ENCODE measurements around the gene MAB21L3.

The MAB21L3 gene

DNA sequence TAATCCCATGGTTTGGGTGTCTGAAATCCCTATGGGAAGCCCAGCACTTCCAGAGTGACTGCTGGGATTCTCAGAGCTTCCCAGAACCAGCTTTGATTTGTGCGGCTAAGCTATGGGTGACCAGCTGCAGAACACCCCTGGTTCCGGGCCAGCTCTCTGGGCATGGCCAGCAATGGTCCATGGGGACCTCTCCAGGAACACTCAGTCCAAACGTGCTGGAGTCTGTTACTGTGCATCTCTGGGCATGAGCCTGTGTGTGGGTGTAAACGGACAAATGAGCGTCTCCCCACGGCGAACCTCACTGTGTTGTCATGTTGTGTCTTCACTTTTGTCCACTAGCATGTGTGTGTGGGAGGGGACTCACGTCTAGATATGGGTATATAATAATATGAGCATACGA is 54.4 kb downstream of the MAB21L3 start:
- DNase-seq (ENCODE audit: low read depth in 2 of 2) = no peak

- DNase-seq (ENCODE audit: low read depth in 2 of 2) = no peak
Observed at GRCh38 chr1:116166011-116166571, 54.9 kb downstream of the MAB21L3 start.

DNA sequence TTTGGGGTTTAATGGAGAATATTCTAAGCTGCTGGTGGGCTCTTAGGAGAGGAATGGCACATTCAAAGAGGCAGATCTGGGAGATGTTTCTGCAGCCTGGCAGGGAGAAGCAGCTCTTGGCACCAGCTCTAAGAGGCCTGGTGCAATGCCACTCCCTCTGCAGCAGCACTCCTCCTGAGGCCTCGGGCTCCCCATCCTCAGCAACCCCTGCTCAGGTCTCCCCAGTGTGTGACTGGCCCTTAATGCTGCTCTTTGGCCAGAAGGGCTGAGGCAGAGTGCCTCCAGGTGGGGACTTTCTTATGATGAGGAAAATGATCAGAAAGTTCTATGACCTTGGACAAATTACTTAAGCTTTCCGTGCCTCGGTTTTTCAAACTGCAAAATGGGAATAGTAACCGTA is 55.5 kb downstream of the MAB21L3 start:
- no peak for DNase-seq (ENCODE audit: low read depth in 2 of 2)

DNA sequence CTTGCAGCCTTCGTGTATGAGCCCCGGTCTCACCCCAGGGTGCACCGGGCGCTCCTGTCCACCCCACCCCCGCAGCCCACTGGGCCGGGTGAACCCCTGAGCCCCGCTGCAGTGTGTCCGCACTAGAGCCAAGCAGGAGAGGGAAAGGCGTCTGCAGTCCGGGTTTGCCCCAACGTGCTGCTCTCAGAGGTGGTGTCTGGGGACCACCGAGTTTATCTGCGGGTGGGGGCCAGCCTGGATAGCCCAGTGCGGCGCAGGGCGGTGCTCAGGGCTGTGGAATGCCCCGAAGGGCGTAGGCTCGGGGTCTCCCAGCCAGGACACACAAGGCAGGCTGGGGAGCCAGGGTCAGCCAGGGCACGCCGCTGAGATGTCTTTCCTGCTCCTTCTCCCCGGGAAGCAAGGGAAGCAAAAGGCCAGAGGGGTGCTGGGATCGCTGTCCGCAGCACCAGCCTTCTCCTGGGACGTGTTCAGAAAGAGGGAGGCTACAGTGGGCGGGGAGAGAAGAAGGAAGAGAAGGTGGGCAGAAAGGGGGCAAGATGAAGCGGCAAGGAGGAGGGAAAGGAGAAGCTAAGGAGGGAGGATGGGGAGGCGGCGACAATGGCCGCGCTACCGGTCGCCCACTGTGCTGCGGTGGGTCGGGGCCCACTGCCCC is 56.6 kb downstream of the MAB21L3 start:
- no peak for DNase-seq (ENCODE audit: low read depth in 2 of 2)

DNA sequence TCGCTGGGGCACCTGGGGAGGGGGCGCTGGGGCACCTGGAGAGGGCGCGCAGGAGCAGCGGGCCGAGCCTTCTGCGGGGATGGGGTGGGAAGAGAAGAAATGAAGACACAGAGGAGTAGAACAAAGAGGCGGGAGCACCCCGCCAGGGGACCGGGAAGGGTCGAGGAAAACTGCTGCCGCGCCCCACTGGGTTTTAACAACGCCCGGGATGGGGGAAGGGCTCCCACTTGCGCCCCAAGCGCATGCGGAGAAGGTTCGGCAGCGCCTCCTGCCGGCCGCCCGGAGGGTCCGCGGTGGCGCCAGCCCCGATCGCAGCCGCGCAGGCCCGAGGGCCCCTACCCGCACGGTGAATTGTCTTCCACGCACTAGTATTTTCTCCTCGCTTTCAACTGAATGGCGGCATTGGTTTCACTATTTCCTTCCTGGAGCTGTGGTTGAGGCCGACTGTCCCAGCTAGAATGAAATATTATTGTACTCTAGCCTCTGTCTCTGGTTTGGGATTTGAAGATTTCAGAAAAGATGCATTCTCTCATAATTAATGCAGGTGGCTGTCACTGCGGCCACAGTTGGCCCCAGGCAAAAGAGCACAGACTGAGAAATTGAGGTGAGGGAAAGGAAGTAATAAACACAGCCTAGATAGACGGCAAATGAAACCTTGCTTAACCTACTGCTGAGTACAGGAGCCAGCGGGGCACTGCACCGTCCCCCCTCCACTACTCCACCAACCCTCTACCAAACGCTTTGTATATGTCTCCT is 57.3 kb downstream of the MAB21L3 start:
- peak; percentile 53 to 59 for DNase-seq (ENCODE audit: low read depth in 2 of 2)

- no peak for DNase-seq (ENCODE audit: low read depth in 2 of 2)
Observed at GRCh38 chr1:116169898-116170297, 58.7 kb downstream of the MAB21L3 start.

DNA sequence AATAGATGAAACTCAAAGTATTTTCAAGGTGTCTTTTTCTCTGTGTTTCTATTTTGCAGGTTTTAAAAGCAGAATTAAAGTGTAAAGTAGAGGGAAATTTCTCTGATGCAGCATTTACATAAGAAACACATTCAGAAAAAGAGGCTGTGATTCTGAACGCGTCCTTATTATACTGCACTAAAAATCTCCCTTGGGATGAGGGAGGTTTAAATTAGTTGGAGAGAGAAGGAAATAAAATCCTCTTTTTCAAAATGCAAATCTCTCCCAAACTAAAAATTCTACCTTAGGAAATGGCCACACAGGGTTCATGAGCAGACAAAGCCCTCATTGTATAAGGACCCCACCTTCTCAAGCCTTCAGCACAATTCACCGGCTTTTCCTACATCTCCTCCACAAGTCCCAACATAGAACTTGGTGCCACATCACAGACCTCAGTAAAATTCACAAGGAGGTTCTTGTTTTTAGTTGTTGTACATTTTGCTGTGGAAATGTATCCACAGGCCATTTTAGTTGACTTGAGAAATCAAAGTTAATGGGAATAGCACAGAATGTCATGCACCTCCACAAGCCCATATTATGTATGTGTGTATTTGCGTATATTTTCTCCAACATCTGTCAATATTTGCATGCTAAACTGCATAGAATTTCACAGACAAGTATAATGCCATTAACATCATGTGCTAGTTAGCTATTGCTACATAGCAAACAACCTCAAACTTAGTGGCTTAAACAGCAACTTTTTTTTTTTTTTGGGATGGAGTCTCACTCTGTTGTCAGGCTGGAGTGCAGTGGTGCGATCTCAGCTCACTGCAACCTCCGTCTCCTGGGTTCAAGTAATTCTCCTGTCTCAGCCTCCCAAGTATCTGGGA is 59.8 kb downstream of the MAB21L3 start:
- DNase-seq (ENCODE audit: low read depth in 2 of 2) = no peak

DNA sequence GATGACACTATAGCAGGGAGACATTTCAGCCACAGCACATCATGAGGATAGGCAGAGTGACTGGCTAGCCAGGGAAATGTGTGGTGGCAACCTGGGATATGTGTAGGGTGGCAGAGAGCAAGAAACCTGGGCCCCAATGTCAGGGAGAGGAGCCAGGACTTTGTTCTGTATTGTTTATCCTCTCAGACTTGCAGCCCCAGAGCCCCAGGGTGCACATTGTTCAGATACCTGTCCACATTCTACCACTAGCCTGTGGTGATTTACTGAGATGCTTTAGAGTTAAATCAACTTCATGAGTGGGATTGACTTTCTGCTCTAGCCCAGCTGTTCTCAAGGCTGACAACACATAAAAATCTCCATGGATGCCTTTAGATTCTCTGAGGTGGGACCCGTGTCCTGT is 61.5 kb downstream of the MAB21L3 start:
- no peak for DNase-seq (ENCODE audit: low read depth in 2 of 2)

GRCh38 chr1:116175611-116176010 is 64.4 kb downstream of the MAB21L3 start:
- no peak for DNase-seq (ENCODE audit: low read depth in 2 of 2)

- no peak for DNase-seq (ENCODE audit: low read depth in 2 of 2)
Observed at GRCh38 chr1:116176306-116176789, 65.1 kb downstream of the MAB21L3 start.

DNA sequence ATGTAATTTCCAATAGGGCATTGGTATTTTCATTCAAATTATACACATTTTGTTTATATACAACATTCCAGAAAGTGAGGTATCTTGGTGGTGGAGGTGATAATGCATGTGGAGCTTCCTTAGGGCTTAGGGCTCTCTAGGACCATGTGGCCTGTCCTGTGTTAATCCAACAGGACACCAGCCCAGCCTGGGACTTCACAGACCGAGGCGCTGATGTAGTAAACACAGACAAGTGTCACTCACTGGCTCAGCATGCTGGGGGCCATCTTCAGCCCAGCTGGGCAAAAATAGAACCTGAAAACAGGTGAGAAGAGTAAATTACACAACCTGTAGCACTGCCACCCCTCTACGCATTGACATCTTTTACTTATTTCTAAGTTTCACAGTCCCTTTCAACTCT is 66.7 kb downstream of the MAB21L3 start:
- DNase-seq (ENCODE audit: low read depth in 2 of 2) = no peak

DNA sequence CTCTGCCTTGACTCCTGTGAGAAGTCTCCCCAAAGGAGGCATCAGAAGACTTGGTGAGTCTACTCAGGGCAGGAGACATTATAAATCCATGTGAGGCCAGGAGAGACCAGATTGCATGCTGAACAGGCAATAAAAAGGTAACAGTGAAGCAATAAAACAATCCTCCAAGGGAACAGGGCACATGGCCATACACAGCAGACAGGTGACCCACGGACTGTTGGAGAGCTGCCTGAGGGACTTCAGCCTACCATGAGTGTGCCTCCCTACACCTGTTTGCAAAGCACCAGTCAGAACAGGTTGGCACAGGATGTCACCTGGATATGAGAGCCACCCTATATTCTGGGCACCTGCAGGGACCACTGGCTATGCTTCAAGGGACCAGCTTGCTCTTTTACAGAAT is 67.6 kb downstream of the MAB21L3 start:
- DNase-seq (ENCODE audit: low read depth in 2 of 2) = no peak

GRCh38 chr1:116179419-116179818 is 68.2 kb downstream of the MAB21L3 start:
- no peak for DNase-seq (ENCODE audit: low read depth in 2 of 2)

DNA sequence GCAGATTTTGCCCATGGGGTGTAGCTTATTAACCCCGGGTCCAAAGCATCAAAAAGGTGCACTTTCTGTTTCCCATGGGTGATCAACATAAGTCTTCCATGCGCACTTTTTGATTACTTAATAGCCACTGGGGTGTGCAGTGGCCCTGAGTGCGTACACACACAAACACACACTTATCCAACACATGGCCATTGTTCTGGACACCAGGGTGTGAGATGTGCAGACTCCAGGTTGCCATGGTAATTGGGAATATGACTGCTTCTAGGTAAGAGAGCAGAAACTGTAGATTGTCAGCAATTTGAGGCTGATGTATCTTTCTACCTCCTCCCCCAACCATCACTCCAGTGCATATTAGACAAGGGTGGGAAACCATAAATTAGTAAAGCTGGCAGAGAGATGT is 68.8 kb downstream of the MAB21L3 start:
- no peak for DNase-seq (ENCODE audit: low read depth in 2 of 2)

- no peak for DNase-seq (ENCODE audit: low read depth in 2 of 2)
Observed at GRCh38 chr1:116182019-116182714, 71.0 kb downstream of the MAB21L3 start.
